ENCODE data around the gene CRLF2.
"Not testable (repeated sequence)": the region's sequence is repeated elsewhere in the genome, so short reads cannot be mapped to it uniquely, and the experiment has no call there.

CRLF2 gene

DNA sequence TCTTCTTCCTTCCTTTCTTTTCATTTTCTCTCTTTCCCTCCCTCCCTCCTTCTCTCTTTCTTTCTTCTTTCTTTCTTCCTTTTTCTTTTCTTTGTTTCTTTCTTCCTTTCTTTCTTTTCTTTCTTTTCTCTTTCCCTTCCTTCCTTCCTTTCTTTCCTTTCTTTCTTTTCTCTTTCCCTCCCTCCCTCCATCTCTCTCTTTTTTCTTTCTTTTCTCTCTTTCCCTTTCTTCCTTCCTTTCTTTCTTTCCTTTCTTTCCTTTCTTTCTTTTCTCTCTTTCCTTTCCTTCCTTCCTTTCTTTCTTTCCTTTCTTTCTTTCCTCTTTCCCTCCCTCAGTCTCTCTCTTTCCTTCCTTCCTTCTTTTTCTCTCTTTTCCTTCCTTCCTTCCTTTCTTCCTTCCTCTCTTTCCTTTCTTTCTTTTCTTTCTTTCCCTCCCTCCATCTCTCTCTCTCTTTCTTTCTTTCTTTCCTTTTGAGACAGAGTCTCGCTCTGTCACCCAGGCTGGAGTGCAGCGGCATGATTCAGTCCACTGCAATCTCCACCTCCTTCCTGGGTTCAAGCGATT, 44.4 kb downstream of the CRLF2 start:
- DNase-seq (ENCODE audit: low spot score) = no peak

DNA sequence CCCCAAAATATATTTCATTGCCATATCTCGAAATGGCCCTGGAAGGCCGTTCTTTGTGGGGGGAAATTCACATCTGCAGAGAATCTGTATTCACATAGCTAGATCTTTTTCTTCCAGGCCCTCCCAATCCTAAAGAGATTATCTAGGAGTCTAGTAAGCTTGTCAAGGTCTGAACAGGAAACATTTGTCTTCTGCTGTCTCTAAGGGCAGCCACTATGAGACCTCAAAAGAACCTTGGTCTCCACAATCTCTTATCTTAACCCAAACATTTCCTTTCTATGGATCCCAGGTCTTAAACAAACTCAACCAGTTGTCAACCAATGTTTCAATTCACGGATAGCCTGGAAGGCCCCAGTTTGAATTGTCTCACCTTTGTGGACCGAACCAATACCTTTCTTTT, 45.0 kb downstream of the CRLF2 start:
- no peak for DNase-seq (ENCODE audit: low spot score)

DNA sequence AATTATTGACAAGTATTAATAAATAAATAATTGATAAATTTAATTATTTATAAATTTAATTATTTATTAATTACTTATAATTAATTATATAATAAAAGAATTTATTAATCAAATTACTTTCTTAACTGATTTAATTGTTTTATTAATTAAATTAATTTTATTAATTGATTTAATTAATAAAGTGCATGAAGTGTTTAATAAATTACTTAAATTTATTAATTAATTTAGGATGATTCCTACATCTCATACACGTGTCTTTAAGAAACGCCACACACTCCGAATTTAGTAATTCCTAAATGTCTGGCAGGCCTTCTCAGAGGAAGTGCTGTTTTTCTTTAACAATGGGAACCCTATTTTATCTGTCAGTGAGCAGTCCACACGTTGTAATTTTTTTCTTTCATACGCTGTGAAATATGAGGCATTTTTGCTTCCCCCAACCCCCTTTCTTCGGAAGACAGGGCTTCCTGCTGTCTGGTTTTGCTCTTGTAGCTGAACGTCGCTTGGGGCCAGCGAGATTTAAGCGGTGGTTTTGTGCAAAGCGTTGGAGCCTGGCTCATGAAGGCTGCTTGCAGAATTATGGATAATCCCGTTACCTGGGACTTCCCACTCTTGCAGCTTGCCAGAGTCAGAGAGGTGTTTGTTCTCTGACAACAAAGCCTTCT, 46.8 kb downstream of the CRLF2 start:
- peak; percentile 53 for DNase-seq (ENCODE audit: low spot score)

DNA sequence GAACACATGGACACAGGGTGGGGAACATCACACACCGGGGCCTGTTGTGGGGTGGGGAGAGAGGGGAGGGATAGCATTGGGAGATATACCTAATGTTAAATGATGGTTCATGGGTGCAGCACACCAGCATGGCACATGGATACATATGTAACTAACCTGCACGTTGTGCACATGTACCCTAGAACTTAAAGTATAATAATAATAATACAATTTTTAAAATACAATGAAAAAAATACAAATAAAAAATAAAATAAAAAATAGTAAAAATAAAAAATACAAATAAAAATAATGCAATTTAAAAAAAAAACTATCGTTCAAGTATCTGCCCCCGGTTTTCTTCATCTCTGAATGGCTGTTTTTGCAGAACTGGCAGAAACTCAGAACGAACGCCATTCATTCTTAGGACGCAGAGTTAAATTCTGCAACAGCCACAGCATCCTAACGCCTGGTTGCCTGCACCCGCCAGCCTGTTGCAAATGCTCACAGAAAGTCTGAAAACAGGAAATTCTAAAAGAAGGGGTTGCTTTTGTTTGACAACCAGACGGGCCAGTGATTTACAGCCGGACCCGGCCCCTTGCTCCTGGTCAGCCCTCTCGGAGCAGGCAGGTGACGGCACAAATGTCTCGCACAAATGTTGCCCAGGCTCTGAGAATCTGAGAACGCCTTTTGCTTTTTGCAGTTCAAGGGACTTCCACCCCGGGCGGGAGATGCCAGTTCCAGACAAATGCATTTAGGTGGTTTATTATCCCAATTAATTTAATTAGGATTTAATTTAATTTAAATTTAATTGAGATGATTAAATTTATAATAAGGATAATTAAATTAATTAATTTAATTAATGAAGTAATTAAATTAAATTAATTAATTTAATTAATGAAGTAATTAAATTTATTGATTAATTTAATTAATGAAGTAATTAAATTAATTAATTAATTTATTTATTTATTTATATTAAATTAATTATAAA, 47.8 kb downstream of the CRLF2 start:
- DNase-seq (ENCODE audit: low spot score) = no peak

DNA sequence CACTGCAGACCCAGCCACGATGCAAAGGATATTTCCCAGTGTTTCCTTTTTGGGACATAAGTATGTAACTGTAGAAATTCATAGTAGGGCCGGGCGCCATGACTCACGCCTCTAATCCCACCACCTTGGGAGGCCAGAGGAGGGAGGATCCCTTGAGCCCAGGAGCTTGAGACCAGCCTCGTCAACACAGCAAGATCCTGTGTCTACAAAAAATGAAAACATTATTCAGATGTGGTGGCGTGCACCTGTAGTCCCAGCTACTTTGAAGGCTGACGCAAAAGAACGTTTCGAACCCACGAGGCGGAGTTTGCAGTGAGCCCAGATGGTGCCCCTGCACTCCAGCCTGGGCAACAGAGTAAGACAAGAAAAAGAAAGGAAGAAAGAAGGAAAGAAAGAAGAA, 49.2 kb downstream of the CRLF2 start:
- no peak for DNase-seq (ENCODE audit: low spot score)

DNA sequence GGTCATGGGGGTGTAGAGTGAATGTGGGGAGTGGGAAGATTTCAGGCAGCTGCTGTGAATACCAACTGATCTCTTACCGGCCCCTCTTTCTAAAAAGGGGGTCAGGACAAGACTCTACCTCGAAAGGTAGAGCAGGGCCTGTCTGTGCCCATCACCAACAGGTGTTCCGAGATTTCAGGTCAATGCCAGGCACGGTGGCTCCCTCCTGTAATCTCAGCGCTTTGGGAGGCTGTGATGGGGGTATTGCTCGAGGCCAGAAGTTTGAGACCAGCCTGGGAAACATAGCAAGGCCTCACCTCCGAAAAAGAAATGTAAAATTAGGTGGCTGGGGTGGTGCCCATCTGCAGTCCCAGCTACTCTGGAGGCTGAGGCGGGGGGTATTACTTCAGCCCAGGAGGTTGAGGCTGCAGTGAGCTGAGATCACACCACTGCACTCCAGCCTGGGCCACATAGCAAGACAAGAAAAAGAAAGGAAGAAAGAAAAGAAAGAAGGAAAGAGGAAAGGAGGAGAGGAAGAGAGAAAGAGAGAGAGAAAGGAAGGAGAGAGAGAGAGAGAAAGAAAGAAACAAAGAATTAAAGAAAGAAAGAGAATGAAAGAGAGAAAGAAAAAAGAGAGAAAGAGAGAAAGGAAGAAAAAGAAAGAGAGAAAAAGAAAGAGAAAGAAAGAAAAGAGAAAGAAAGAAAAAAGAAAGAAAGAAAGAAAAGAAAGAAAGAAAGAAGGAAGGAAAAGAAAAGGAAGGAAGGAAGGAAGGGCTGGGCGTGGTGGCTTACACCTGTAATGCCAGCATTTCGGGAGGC, 50.1 kb downstream of the CRLF2 start:
- DNase-seq (ENCODE audit: low spot score) = no peak

DNA sequence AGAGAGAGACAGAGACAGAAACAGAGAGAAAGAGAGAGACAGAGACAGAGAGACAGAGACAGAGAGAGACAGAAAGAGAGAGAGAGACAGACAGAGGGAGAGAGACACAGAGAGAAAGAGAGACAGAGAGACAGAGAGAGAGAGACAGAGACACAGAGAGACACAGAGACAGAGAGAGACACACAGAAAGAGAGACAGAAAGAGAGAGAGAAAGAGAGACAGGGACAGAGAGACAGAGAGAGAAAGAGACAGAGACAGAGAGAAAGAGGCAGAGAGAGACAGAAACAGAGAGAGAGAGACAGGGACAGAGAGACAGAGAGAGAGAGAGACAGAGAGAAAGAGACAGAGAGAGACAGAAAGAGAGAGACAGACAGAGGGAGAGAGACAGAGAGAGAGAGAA, 52.9 kb downstream of the CRLF2 start:
- DNase-seq (ENCODE audit: low spot score) = no peak

DNA sequence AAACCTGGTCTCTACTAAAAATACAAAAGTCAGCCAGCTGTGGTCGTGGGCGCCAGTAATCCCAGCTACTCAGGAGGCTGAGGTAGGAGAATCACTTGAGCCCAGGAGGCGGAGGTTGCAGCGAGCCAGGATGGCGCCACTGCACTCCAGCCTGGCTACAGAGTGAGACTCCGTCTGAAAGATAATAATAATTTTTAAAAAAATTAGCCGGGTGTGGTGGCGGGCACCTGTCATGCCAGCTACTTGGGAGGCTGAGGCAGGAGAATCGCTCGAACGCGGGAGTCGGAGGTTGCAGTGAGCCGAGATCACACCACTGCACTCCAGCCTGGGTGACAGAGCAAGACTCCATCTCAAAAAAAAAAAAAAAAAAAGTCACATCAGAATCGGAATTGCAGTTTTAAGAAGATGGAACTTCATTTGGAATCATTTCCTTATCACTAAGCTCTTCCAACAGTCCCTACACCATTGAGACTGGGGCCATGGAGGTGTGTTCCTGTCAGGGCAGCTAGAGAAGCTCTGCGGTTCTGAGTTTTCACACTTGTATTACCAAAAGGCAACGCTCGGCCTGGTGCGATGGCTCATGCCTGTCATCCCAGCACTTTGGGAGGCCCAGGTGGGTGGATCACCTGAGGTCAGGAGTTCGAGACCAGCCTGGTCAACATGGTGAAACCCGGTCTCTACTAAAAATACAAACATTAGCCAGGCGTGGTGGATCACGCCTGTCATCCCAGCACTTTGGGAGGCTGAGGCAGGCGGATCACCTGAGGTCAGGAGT, 55.6 kb downstream of the CRLF2 start:
- DNase-seq (ENCODE audit: low spot score) = not testable (repeated sequence)

DNA sequence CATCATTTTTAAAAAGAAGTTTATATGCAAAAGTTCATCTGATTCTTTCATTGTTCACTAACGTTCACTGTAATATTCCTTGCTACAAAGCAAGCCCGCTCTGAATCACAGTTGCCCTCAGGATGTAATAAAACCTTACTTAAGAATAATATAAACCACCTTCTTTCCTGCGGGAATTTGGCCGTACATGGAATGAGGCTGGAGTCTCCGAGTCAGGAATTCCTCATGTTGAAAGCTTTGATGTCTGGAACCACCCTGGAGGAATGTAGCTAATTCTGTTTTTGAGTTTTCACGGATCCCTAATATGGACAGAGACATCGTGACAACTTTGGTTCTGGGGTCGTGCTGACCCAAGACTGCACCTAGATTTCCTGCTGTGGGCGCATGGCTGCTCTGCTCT, 58.5 kb downstream of the CRLF2 start:
- no peak for DNase-seq (ENCODE audit: low spot score)

DNA sequence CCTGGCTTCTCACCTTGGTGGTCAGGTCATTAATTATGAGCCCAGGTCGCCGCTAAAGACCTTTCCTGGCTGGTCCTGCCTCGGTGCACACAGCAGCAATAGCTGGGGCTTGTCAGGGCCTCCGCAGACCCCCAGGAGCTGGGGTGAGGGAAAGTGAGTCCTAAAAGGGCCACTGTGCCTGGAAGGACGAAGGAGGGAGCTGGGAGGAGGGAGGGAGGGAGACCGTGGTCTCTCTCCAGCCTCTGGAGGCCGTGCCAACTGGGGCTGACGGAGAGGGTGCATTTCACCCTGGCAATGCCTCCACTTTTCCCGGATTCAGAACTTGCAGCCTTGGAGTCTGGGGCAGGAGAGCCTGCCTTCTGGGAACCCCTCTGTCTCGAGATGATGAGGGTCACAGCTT, 60.4 kb downstream of the CRLF2 start:
- no peak for DNase-seq (ENCODE audit: low spot score)

DNA sequence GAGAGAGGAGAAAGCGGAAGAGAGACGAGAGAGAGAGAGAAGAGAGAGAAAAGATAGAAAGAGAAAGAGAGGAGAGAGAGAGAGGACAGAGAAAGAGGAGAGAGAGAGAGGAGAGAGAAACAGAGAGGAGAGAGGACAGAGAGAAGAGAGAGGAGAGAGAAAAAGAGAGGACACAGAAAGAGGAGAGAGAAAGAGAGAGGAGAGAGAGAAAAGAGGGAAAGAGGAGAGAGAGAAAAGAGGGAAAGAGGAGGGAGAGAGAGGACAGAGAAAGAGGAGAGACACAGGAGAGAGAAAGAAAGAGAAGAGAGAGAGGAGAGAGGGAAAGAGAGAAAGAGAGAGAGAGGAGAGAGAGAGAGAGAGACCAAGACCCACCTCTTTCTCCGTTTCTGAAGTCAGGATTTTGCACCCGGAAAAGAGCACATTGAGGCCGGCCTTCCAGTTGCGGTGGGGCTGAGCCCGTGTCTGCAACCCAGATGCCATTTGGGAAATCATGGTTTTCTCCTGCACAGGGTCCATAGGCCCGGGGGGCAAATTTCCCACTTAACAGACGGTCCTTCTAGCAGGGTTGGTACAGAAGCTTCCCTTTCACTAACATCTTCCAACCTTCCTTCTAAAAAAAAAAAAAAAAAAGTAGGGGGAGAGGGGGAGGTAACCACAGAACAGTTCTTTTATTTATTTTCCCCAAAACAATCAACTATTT, 60.9 kb downstream of the CRLF2 start:
- DNase-seq (ENCODE audit: low spot score) = no peak

DNA sequence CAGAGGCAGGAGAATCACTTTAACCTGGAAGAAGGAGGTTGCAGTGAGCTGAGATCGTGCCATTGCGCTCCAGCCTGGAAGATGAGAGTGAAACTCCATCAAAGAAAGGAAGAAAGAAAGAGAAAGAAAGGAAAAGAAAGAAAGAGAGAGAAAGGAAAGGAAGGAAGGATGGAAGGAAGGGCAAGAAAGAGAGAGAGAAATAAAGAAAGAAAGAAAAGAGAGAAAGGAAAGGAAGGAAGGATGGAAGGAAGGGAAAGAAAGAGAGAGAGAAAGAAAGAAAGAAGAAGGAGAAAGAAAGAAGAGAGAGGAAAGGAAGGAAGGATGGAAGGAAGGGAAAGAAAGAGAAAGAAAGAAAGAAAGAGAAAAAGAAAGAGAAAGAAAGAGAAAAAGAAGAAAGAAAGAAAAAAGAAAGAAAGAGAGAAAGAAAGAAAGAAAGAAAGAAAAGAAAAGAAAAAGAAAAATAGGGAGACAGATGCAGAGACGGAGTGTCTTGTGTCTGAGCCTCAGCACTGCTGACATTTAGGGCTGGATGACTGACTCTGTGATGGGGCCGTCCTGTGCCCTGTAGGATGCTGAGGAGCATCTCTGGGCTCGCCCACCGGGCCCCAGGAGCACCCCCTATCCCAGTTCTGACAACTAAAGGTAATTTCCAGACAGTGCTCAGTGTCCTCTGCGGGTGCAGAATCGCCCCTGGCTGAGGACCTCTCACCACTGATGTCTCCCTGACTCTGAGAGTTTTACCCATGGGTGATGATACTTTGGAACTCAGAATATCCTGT, 61.7 kb downstream of the CRLF2 start:
- DNase-seq (ENCODE audit: low spot score) = no peak

DNA sequence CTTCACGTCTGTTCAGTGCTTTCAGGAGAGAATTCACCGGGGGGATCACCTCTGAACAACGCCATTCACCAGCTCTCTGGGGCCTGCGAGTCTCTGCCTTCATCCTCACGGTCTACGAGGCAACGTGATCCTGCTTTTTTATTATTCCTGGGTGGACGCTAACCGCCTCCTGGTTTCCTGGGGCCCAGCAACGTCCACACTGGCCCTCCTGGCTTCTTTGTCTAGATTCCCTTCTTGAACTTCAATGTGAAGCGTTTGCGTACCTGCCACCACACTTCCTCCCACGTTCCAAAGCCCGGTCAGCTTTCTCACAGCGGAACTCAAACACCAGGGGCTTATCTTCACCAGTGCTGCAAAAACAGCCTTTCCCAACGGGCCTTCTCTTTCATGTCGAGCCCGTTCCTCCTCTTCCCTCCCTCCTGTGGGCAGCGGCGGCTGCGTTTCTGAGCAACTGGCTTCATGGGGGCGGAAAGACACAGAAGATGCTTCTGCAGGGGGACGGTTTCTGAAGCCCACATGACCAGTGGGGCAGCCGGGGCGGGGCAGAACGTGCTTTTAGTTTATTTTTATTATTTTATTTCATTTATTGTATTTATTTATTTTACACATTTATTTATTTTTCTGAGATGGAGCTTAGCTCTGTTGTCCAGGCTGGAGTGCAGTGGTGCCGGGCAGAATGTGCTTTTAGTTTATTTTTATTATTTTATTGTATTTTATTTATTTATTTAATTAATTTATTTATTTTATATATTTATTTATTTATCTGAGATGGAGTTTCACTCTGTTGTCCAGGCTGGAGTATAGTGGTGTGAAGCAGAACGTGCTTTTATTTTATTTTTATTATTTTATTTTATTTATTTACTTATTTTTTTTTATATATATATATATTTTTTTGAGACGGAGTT, 64.6 kb downstream of the CRLF2 start:
- DNase-seq (ENCODE audit: low spot score) = no peak

DNA sequence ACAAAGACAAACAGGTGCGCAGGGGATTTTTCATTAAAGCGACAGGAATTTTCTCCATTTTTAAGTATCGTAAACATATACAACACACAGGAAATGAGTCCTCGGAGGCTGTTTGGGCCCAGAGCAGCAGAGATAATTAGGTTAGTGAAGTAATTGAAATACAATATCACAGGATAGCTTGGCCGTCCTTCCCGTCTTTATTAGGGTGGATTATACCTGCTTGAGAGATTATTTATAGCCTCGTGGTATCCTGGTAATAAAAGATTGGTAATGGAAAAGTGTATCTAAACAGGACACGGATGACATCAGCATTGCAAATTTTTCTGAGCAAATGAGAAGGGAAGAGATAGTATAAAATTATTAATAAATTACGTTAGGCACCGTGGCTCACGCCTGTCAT, 68.2 kb downstream of the CRLF2 start:
- DNase-seq (ENCODE audit: low spot score) = no peak
